Measurements from ENCODE around the gene ATP8B1. TPM values are rescaled to one million over a fixed set of nuclear protein-coding genes. Genes with fewer than 3 reads are reported as not detected.

The ATP8B1 gene
- total and polyA plus RNA-seq, 2 of the 8 experiments (the other 6 are each of a cell fraction or from before 2014, with no cell fraction given), result 1.1 to 4.6 TPM

GRCh38 chr18:57666818-57667497 is 136.2 kb downstream of the ATP8B1 start:
- H3K27me3 ChIP-seq (replicated peaks in 1 of 4; ENCODE audit: control insufficient read depth in 3 of 4, extremely low read depth in 1 of 4, insufficient read depth in 3 of 4, low read length in 3 of 4), result no peaks in the 10 kb centered on the region
- H2BK20ac ChIP-seq (ENCODE audit: low read length), result no peak overlapping the region
- H3K4me1 ChIP-seq (replicated peaks in 1 of 4; ENCODE audit: control insufficient read depth in 3 of 4, insufficient read depth in 4 of 4, low read length in 3 of 4), result no peaks in the 10 kb centered on the region
- ChIA-PET CTCF (ENCODE audit: partially characterized antibody) (no interaction called here), POLR2A (ENCODE audit: partially characterized antibody) (interaction anchor here (0.6 kb wide), 1 partner anchor 21 kb away, joined by 3 read pairs; no protein-coding TSS in a partner anchor)
- no peak overlapping the region for H3K56ac ChIP-seq (replicated peaks; ENCODE audit: insufficient read length, low read depth, low read length)
- no peak overlapping the region for H2BK12ac ChIP-seq (ENCODE audit: low read depth, low read length)
- H2AK5ac ChIP-seq (ENCODE audit: low read depth, low read length), result no peak overlapping the region
- no peak overlapping the region for H3K4me3 ChIP-seq (ENCODE audit: extremely low read depth in 1 of 4, insufficient read depth in 2 of 4, low read depth in 3 of 4, low read length in 4 of 4)
- H3K18ac ChIP-seq (ENCODE audit: extremely low read depth, low read length), result no peak overlapping the region
- no peaks in the 10 kb centered on the region for H3K23me2 ChIP-seq (ENCODE audit: low read depth, low read length)
- no peak overlapping the region for H3K27ac ChIP-seq (ENCODE audit: low read depth, low read length)
- H4K5ac ChIP-seq (ENCODE audit: insufficient read length, low read depth, low read length), result no peak overlapping the region
- H3K4ac ChIP-seq (replicated peaks; ENCODE audit: insufficient read length, low read depth, low read length), result no peak overlapping the region
- FAIRE-seq, result no peak
- no peak overlapping the region for H4K8ac ChIP-seq (ENCODE audit: extremely low read depth, insufficient read depth, low read length)
- no peaks in the 10 kb centered on the region for H3K9me3 ChIP-seq (ENCODE audit: insufficient read depth in 2 of 2, low read depth in 1 of 2, low read length in 1 of 2)
- H3K9ac ChIP-seq (replicated peaks in 1 of 4; ENCODE audit: extremely low read depth in 1 of 4, low read depth in 3 of 4, low read length in 3 of 4), result no peak overlapping the region
- H3K79me1 ChIP-seq (ENCODE audit: low read depth, low read length), result no peaks in the 10 kb centered on the region; the same call in 1 of the 2 replicates
- no peaks in the 10 kb centered on the region for H3K79me2 ChIP-seq (ENCODE audit: control insufficient read depth in 1 of 2, insufficient read depth in 2 of 2, low read length in 2 of 2)
- H2BK15ac ChIP-seq (ENCODE audit: low read length), result no peak overlapping the region
- 76% methylated on average over 6 of the region's 6 CpGs; no CpG with 5 or more reads in 1 of the 2 experiments for WGBS, 2 experiments (ENCODE audit: extremely low coverage in 1 of 2, insufficient coverage in 1 of 2, insufficient read length in 1 of 2, insufficient replicate concordance in 2 of 2, low coverage in 1 of 2, low lambda C conversion rate in 2 of 2, missing lambda C conversion rate in 1 of 2)
- H2BK5ac ChIP-seq (ENCODE audit: low read depth, low read length), result no peak overlapping the region
- no peaks in the 10 kb centered on the region for H3K36me3 ChIP-seq (ENCODE audit: control insufficient read depth in 2 of 4, insufficient read depth in 4 of 4, low read length in 3 of 4)
- no peak overlapping the region for H3K4me2 ChIP-seq (ENCODE audit: insufficient read depth in 1 of 2, low read depth in 2 of 2, low read length in 2 of 2)
- H3K23ac ChIP-seq (ENCODE audit: insufficient read length), result no peak overlapping the region
- H4K20me1 ChIP-seq (replicated peaks in 1 of 2; ENCODE audit: control insufficient read depth in 1 of 2, insufficient read depth in 2 of 2, low read length in 2 of 2), result no peaks in the 10 kb centered on the region
- no peak for DNase-seq (ENCODE audit: low read depth in 1 of 2, low spot score in 2 of 2)
- no peak overlapping the region for H2BK120ac ChIP-seq (replicated peaks; ENCODE audit: low read depth, low read length)
- H3K14ac ChIP-seq (ENCODE audit: insufficient read length), result no peak overlapping the region
- H4K91ac ChIP-seq (replicated peaks; ENCODE audit: insufficient read length, low read length), result no peak overlapping the region
- H2AFZ ChIP-seq (ENCODE audit: low read length), result no peak overlapping the region
- TF ChIP-seq TBP (IDR thresholded peaks at IDR 0.05; ENCODE audit: low read depth, low read length), result no peak
- TF ChIP-seq HDAC2 (IDR thresholded peaks at IDR 0.05; ENCODE audit: borderline replicate concordance in 1 of 2, low read depth in 2 of 2, low read length in 2 of 2), result no peak
- TF ChIP-seq SIX5 (IDR thresholded peaks at IDR 0.05; ENCODE audit: low read depth, low read length), result no peak
- no peak for TF ChIP-seq KDM1A (IDR thresholded peaks at IDR 0.05; ENCODE audit: borderline replicate concordance, low read length)
- no peak for TF ChIP-seq CHD2 (IDR thresholded peaks at IDR 0.05; ENCODE audit: low read length)
- no peak for TF ChIP-seq ZNF274 (IDR thresholded peaks at IDR 0.05; ENCODE audit: borderline replicate concordance, extremely low read depth, low read length)
- TF ChIP-seq ASH2L (IDR thresholded peaks at IDR 0.05; ENCODE audit: low read length), result no peak
- TF ChIP-seq SIN3A (conservative IDR thresholded peaks at IDR 0.05 in 1 of 2, IDR thresholded peaks at IDR 0.05 in 1 of 2; ENCODE audit: low read depth in 1 of 2, low read length in 2 of 2), result no peak
- TF ChIP-seq TCF12 (IDR thresholded peaks at IDR 0.05; ENCODE audit: low read depth, low read length), result no peak

Data from H1 (cell line).